Hematopoietic multipotent progenitor cell (in vitro differentiated cells): ENCODE measurements around the gene PAQR3. TPM values are rescaled to one million over a fixed set of nuclear protein-coding genes. Genes with fewer than 3 reads are reported as not detected.

ENCODE experiments used
- DNase-seq, 3 donors: peaks; one replicate each; pipeline ENCODE4 v3.0.0-alpha.2; 2011 to 2015; ENCODE audit warnings: low read depth in 2 of 3, low spot score in 2 of 3
- total RNA-seq: library from RNA; depleted of rRNA; stranded (reverse); fragments of >200 nt; gene quantifications from one replicate; pipeline ENCODE4 v1.2.3, GENCODE V29; 2012

The PAQR3 gene, protein sequence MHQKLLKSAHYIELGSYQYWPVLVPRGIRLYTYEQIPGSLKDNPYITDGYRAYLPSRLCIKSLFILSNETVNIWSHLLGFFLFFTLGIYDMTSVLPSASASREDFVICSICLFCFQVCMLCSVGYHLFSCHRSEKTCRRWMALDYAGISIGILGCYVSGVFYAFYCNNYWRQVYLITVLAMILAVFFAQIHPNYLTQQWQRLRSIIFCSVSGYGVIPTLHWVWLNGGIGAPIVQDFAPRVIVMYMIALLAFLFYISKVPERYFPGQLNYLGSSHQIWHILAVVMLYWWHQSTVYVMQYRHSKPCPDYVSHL
- 15.9 TPM for total RNA-seq

DNA sequence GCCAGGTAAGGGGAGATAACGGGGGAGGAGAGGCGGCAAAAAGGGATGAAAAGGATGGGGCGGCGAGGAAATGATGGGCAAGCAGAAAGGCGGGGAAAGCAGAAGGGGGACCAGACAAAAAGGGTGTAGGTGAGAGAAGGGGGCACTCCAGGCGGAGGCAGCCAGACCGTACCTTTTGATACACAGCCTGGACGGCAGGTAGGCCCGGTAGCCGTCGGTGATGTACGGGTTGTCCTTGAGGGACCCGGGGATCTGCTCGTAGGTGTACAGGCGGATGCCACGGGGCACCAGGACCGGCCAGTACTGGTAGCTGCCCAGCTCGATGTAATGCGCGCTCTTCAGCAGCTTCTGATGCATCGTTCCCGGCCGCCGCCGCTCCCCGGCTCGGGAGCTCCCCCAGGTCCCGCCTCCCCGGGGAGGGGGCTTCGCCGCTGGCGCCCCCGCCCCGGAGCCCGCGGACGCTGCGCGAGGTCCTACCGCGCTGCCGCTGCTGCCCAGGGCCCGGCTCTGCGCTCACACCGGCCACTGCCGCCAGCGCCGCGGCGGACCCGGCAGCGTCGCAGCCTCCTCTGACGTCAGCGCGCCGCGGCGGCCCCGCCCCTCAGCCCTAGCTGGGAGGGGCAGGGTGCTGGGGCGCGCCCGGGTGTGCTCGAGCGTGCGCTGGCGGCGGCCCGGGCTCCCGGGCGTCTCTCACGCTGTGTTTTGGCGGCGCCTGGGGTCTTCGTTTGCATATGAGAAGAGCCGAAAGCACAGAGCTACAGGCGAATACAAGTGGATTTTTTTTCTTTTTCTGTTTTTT, at the start of gene PAQR3:
Gene PAQR3, minus strand, starts transcription at position 571 of the 799 bp plus-strand sequence. Its CDS starts 214 bp downstream, at position 357.
- DNase-seq = peak; percentile 70 to 87 (median 83)

DNA sequence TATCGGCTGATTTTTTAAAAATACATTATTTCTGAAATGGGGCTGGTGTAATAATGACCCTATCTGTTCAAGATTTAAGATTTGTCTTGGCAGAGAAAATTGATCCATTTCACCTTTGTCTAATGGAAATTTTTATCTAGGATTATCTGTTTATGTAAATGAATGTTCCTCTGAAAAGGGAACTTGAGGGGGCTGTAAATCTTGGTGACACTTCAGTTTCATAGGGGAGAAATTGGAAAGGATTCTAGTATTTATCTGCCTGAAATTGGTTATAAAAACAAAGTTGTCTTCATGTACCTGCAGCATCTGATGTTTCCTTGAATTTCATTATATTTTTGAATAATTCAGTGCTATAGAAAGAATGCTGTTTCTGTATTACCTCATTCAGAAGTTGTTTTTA, 48.4 kb upstream of the PAQR3 start:
- DNase-seq = peak in 1 of 3 donors; percentile 10

DNA sequence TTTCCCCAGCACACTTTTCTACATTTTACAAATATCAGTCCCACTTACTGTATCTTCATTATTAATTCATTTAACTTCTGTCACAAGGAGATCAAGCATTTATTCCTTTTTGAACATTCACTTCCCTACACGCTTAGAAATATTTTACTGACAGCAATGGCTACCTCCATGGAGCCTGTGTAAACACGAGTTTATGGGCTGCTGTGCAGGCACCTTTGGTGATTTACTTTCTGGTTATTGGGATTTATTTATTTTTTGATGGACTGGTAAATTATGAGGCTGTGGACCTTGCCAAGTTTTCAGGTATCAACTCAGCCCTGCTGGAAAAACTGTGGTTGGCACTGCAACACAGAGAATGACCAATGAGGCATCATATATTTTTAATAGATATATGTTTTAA, 45.4 kb upstream of the PAQR3 start:
- no peak for DNase-seq

DNA sequence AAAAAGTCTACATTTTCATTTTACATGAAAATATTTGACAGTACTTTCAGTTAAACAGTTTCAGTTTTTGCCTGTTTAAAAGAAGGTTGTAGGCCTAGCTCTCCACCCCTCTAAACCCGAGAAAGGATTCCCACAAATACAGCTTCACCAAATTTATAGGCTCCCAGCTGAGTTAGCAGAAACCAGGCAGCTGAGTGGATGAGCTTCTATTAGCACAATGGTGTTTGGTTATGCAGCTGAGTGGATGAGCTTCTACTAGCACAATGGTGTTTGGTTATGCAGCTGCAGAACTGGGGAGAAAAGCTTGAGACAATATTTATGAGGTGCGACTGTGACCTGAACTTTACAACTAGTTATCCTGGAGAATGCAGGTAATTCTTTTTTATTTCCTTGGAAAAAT, 36.6 kb upstream of the PAQR3 start:
- DNase-seq = no peak

DNA sequence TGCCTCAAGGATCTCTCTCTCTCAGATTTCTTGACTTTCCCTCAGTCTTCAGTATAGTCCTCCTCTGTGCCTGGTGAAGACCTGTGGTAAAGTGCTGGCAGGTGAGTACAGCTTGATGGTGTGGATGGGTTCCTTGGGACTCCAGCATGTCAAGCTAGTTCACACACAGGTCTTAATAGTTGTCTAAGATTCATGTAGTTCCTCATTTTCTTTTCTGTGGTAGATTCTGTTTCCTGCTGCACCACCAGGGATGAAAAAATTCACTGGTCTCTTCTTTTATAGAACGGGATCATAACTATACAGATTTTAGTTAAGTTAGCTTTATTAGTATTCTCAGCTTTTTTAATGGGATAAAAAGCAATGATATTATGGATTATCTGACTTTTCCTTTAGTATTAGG, 32.5 kb upstream of the PAQR3 start:
- DNase-seq = peak in 2 of 3 donors; percentile 12 to 61

DNA sequence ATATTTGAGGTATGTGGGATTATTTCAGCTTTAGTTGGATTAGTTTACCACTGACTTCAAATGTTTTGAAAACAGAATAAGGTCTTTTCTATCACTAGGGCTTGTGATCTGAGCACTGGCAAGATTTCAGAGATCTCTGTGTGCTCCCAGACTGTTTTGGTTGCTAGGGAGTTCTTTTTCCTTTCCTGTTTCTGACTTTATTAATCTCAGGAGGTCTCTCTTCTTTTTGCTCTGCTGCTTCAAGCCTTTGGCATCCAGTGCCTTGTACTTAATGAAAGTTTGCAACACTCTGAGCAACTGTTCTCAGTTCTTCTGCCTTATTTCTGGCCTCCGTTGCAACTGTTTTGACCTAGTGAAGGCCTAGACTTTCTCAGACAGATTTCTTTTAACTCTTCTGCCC, 32.1 kb upstream of the PAQR3 start:
- no peak for DNase-seq

DNA sequence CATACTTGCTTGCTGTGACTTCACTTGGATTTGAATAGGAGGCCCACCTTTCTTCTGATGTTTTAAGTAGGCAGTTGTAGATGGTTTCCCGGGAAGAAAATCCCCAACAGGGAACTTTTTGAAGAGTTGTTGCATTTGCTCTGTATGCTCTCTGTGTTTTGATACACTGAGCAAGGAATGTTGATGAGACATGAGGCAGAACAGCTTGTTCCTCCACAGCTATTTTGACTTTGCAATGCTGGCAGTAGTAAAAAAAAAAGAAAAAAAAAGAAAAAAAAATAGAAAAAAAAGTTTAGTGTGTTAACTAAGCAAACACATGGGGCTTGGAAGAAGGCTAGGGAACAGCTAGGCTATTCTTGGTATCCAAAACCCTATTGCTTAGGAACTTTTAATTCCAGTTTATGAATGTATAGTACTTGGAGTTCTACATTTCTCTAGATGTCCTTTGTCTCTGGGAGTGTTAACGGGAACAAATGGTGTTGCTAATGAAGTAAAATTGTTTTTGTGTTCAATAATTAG, 23.4 kb upstream of the PAQR3 start:
- no peak for DNase-seq

DNA sequence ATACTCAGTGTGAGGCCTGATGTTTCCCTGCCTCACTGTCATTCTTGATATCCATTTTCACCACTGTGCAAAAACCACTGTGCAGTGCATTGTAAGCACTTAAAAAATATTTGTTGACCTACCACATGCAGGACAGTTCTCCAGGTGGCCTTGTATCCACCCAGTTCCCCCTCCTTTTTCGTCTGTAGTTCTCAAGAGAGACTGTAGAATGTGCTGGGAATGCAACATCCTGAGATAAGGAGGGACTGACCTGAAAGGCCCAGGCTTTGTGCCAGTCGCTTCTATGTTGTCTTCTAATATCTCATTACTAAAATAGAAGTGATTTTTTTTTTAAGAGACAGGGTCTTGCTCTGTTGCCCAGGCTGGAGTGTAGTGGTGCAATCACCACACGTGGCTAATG, 21.7 kb upstream of the PAQR3 start:
- DNase-seq = no peak

DNA sequence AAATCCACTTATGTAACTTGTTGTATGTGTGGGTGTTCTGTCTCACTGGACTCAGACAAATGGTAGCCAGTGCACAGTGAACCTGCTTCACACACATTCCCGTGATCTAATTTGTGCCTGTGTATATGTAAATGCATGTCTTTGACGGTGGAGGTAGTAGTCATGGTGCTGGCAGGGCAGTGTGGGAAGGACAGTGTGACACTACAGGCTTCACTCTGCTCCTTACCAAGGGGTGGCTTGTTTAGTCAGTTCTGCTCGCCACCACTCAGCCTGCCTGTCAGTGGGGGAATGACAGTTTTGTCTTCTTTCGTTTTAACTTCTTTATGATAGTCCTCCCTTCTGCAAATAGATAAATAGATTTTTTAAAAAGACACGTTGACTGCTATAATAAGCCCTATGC, 17.7 kb upstream of the PAQR3 start:
- DNase-seq = no peak

DNA sequence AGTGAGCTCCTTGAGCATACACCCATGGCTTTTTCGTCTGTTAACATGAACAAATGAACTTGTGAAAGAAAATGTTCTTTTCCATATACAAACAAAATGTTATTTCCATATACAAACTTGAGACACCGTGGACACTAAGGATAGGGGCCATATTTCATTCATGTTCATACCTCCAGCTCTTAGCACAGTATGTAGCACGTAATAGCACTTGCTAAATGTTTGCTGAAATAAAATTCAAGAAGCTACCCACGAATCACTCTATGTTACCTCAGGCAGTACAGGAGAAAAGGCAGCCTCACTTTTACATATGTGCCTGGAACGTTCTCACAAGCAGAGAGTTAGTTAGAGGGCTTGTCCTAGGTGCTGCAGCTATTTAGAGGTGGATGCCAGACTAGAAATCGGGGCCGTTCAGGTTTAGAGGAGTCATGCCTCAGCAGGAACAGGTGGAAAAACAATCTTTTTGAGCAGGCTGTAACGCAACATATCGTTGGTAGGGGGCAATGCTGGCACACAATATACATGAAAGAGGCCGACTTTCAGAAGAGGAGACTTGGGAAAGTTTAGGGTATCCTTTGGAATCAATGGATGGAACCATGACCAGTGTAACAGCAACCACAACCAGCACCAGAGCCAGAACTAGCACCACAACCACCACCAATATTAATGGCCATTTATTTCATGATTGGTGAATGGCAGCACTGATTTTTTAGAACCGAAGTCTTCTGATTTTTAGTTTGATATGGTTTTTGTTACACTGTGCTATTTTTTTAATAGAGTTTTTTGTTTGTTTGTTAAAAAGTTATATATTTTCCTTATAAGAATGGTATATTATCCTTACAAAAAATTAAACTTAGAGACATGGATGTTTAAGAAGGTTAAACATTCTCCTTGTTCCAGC, 14.8 kb upstream of the PAQR3 start:
- DNase-seq = peak in 2 of 3 donors; percentile 22 to 51

DNA sequence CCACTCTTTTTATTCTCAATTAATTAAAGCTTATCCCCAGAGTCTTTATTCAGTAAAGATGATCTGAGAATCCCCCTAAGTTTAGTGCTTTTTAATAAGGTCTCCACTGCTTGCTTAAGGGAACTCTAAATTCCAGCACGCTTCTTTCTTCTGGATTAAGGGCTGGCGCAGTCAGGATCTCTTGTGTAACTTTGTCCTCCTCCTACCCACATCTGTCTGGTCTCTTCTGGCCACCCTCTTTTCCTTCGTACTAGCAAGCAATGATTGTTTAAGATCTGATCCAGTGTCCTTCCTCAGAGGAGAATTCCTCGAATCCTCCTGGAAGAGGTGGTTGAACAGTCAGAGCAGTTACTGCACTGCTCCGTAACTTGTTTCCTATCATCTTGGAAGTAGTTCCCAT, 14.0 kb upstream of the PAQR3 start:
- DNase-seq = no peak

DNA sequence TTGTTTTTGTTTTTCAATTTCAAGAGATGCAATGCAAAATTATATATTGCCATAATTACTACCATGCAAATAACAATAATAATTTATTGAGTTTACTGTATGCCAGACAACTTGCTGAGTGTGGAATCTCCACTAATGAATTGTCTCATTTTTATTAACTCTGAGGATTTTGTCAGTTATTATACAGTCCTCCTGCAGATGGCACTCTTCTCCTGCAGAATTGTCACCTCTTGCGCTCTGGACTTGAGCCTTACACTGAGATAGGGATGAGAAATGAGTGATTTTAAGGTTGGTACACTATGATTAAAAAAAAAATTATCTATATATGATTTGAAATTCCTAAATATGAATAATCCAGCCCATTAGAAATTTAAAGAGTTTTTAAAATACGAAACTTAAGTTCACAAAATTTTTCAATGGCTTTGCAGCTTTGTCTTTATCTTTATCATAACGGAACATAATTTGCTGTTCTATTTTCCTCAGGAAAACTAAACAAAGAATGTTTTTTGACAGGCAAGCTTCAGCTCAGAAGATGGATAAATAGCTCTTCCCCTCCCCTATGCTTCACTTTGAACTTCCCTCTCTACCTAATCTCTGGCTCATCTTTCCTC, 12.7 kb upstream of the PAQR3 start:
- DNase-seq = peak in 1 of 3 donors; percentile 73

DNA sequence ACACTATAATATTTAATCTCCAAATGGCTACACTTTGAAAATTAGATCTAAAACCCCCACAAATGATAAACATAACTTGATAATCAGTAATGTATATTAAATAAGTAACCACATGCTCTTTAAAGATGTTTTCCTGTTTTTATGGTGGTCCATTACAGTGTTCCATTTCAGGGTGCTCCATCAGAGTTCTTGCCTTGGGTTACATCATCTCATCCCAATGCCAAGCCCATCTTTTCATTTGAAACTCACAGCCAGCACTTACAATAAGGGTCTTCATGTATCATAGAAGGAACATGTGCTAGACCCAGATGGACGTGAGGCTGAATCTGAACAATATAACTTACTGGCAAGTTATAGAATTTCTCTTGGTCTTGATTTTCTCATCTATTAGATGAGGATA, 10.5 kb upstream of the PAQR3 start:
- no peak for DNase-seq

DNA sequence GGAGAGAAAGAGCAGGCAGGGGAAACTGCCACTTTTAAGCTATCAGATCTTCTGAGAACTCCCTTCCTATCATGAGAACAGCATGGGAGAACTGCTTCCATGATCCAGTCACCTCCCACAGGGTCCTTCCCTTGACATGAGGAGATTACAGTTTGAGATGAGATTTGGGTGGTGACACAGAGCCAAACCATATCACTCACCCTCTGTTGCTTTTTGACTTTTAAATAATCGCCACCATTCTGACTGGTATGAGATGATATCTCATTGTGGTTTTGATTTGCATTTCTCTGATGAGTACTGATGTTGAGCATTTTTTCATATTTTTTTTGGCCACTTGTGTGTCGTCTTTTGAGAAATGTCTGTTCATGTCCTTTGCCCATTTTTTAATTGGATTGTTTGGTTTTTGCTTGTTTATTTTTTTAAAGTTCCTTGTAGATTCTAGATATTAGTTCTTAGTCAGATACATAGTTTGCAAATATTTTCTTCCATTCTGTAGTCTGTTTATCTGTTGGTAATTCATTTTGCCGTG, 6.5 kb upstream of the PAQR3 start:
- no peak for DNase-seq

DNA sequence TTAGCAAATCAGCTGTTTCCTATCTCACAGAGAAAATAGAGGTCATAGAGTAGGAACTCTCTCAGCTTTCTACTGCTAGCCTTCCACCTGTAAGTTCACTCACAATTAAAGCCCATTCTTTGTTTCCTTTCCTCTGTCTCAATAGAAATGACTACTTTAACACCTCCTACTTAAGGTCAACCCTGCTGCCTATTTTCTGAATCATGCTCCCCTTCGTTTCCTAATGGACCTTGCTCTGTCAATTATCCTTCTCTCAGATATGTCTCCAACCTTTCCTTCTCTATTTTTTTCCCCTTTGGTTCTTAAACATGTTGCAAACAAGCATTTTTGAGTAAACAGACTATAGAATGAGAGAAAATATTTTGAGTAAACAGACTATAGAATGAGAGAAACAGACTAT, 5.1 kb upstream of the PAQR3 start:
- DNase-seq = no peak

DNA sequence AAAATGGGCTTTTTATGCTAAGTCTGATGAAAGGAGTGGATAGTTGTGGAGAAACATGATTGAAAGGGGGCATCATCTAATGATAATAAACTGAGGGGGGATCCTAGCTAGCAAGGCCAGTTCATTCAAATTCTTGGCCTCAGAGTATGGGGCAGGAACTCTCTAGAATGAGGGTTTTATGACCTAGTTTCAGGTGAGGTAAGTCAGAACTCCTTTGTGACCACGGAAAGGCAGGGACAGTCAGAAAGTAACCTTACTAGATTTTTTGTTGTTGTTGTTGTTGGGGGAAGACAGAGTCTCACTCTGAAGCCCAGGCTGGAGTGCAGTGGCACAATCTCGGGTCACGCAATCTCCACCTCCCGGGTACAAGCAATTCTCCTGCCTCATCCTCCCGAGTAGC, 1.5 kb upstream of the PAQR3 start:
- no peak for DNase-seq

DNA sequence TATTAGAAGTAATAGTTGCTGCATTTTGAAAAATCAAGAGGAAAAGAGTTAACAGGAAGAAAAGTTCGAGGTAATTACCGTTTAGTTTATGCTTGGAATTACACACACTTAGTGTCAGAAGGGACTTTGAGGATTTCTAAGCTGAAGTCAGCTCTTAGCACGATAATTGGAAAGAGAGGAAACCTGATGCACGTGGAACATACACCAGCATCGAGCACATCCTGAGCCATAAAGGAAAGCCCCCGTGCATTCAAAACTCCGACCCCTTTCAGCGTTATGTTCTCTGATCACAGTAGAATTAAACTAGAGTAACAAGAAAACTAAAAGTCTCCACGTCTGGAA, 400 bp upstream of the PAQR3 start:
- no peak for DNase-seq

DNA sequence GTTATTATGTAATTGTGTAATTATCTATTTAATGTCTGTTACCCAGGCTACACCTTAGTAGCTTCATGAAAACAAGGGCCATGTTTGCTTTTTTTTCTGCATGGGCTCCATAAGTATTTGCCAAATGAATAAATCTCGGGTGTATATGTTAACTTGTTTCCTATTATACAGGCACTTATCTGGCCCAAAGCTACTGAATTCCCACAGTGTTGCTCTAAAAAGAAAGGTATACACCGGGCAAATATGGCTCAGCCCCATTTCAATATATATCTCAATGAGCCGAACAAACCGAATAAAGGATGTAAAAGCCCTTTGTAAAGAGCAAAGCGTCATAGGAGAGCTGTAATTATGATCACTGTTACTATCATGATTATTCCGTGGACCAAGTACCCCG, 767 bp downstream of the PAQR3 start:
- DNase-seq = peak in 1 of 3 donors; percentile 10

DNA sequence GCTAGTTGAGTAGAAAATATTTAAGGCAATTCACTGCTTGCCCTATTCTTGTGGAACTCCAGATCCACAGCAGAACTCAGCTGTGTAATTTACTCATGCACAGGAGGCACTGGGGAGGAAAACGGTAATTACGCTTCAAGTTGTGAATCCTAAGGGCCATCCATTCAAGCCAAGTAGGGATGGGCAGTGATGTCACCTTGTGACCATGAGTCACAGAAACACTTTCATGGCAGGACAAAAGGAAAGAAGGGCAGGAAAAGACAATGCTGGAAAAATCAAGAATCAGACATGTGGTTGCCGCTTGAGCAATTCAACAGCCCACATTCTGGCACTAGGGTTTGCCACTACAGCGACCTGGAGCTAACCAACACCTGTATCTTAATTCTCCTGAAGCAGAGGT, 1.4 kb downstream of the PAQR3 start:
- DNase-seq = no peak

DNA sequence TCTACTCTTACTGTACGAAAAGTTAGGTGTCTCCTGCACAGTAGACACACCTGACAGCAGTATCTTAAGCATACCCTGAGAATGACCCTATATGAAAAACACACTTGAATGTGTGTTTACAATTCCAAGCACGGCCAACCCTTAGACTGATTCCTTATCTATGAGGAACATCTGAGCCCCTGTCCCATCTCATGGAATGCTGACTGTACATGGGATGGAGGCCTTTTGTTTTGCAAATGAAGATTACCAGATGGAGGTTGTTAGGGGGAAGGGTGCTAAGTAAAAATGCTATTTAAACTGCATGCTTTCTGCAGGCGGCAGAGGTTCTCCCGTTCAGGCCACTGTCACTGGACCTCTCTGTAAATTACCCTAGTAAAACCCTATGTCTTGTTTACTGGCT, 2.2 kb downstream of the PAQR3 start:
- DNase-seq = no peak
